Suprapubic skin (tissue), 4 donors: Measurements from ENCODE around the gene MAML2. TPM values are rescaled to one million over a fixed set of nuclear protein-coding genes. Genes with fewer than 3 reads are reported as not detected.

ENCODE experiments used
- DNase-seq, 2 donors: peaks; one replicate each; pipeline ENCODE4 v3.0.0-alpha.2; 2019; ENCODE audit warnings: low spot score in 2 of 2
- H3K27ac ChIP-seq: fragments of 200-600 bp; sonication (generic); one replicate; pipeline ENCODE4 v1.5.1; 2019
- H3K27me3 ChIP-seq: fragments of 200-600 bp; sonication (generic); one replicate; pipeline ENCODE4 v1.5.1; 2019
- H3K36me3 ChIP-seq: fragments of 200-600 bp; sonication (generic); one replicate; pipeline ENCODE4 v1.5.1; 2019
- H3K4me1 ChIP-seq: fragments of 200-600 bp; sonication (generic); one replicate; pipeline ENCODE4 v1.5.1; 2019
- H3K4me3 ChIP-seq: fragments of 200-600 bp; sonication (generic); one replicate; pipeline ENCODE4 v1.5.1; 2019; ENCODE audit warnings: mild to moderate bottlenecking
- H3K9me3 ChIP-seq: fragments of 200-600 bp; sonication (generic); one replicate; pipeline ENCODE4 v1.5.1; 2019
- EP300 ChIP-seq: sonication (generic); formaldehyde crosslinking; IDR thresholded peaks from one replicate; pipeline ENCODE4 v1.6.1; 2017; ENCODE audit warnings: antibody characterized with exemption
- POLR2A ChIP-seq, 2 donors: fragments of 450-650 bp; IDR thresholded peaks; one replicate each; pipeline ENCODE4 v1.6.1; 2017; ENCODE audit warnings: antibody characterized with exemption in 2 of 2, mild to moderate bottlenecking in 2 of 2, moderate library complexity in 2 of 2
- POLR2AphosphoS5 ChIP-seq, 3 donors: sonication (generic); formaldehyde crosslinking; IDR thresholded peaks; one replicate each; pipeline ENCODE4 v1.6.1; 2017; ENCODE audit warnings: antibody characterized with exemption in 3 of 3
- WGBS: methylation state at CpG from one replicate; pipeline ENCODE4 v1.1.5; 2018; 5-methylcytosine and 5-hydroxymethylcytosine counted together
- total RNA-seq, 4 donors: library from RNA; depleted of rRNA; stranded (reverse); fragments of >200 nt; gene quantifications; one replicate each; pipeline ENCODE4 v1.1.0, GENCODE V29; 2016
- TF ChIP-seq, protein P1 (sequence below), 2 donors: fragments of 200-600 bp in 1 of 2; fragments of 450-650 bp in 1 of 2; sonication (generic) in 1 of 2; IDR thresholded peaks; one replicate each; pipeline ENCODE4 v1.5.1; 2016 to 2019; ENCODE audit warnings: antibody characterized with exemption in 2 of 2, mild to moderate bottlenecking in 1 of 2, moderate library complexity in 1 of 2

Gene MAML2
- total RNA-seq, 4 donors from 2014 or later: 24.9 to 44.4 (median 30.9) TPM

DNA sequence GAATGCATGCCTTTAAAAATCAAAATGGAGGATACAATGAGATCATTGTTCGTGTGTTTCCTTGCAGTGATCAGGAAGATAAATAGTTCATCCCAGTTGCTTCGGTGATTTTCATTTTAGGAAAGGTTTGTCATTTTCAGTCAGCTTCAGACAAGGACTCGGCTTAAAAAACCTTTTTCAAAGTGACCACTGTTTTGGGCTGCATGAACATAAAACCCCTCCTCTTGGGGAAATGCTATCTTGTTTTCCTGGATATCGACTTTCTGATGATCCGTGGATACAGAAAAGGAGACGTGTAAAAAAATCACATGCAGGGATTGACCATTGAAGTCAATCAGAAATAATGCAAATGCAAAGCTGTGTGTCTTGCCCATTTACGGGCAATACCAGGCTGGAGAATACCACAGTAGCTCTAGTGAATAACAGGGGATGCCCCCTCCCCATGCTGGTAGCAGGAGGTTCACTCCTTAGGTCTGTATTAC lies 146.8 kb downstream of the MAML2 start:
- no peak overlapping the region for H3K4me3 ChIP-seq
- no peak for DNase-seq
- H3K27ac ChIP-seq: peak overlapping the region; percentile 64
- peaks cover 40% of the 10 kb centered on the region for H3K4me1 ChIP-seq
- WGBS: 81% methylated on average over 7 of the region's 7 CpGs
- H3K27me3 ChIP-seq: no peaks in the 10 kb centered on the region
- TF ChIP-seq POLR2AphosphoS5 (IDR thresholded peaks at IDR 0.05) (no peak), POLR2A (IDR thresholded peaks at IDR 0.05) (no peak), EP300 (no peak)
- TF ChIP-seq, protein P1, sequence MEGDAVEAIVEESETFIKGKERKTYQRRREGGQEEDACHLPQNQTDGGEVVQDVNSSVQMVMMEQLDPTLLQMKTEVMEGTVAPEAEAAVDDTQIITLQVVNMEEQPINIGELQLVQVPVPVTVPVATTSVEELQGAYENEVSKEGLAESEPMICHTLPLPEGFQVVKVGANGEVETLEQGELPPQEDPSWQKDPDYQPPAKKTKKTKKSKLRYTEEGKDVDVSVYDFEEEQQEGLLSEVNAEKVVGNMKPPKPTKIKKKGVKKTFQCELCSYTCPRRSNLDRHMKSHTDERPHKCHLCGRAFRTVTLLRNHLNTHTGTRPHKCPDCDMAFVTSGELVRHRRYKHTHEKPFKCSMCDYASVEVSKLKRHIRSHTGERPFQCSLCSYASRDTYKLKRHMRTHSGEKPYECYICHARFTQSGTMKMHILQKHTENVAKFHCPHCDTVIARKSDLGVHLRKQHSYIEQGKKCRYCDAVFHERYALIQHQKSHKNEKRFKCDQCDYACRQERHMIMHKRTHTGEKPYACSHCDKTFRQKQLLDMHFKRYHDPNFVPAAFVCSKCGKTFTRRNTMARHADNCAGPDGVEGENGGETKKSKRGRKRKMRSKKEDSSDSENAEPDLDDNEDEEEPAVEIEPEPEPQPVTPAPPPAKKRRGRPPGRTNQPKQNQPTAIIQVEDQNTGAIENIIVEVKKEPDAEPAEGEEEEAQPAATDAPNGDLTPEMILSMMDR (IDR thresholded peaks at IDR 0.05): no peak
- H3K36me3 ChIP-seq: no peaks in the 10 kb centered on the region
- H3K9me3 ChIP-seq: no peaks in the 10 kb centered on the region

DNA sequence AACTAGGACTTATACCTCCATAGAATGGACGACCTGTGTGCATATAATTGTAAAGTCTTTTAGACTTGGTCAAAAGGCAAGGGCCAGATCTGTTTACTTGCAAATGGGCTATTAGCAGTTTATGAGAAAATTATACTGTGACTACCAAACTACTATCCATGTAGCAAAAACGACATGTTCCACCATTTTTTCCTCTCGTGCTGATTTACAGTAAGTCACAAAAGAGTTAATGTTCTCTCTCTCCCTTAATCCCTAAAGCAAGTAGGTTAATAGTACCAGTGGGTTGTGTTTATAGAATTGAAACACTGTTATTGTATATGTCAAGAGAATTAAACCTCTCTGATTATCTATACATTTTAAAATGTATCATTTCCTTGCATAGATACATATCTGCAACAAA lies 147.3 kb downstream of the MAML2 start:
- no peaks in the 10 kb centered on the region for H3K9me3 ChIP-seq
- no peak for DNase-seq
- no peak overlapping the region for H3K27ac ChIP-seq
- WGBS: 87% methylated on average over 3 of the region's 3 CpGs
- TF ChIP-seq, protein P1 (IDR thresholded peaks at IDR 0.05): no peak
- TF ChIP-seq POLR2AphosphoS5 (IDR thresholded peaks at IDR 0.05) (no peak), POLR2A (IDR thresholded peaks at IDR 0.05) (no peak), EP300 (no peak)
- H3K4me3 ChIP-seq: no peak overlapping the region
- H3K4me1 ChIP-seq: peaks cover 40% of the 10 kb centered on the region
- H3K36me3 ChIP-seq: no peaks in the 10 kb centered on the region
- no peaks in the 10 kb centered on the region for H3K27me3 ChIP-seq

DNA sequence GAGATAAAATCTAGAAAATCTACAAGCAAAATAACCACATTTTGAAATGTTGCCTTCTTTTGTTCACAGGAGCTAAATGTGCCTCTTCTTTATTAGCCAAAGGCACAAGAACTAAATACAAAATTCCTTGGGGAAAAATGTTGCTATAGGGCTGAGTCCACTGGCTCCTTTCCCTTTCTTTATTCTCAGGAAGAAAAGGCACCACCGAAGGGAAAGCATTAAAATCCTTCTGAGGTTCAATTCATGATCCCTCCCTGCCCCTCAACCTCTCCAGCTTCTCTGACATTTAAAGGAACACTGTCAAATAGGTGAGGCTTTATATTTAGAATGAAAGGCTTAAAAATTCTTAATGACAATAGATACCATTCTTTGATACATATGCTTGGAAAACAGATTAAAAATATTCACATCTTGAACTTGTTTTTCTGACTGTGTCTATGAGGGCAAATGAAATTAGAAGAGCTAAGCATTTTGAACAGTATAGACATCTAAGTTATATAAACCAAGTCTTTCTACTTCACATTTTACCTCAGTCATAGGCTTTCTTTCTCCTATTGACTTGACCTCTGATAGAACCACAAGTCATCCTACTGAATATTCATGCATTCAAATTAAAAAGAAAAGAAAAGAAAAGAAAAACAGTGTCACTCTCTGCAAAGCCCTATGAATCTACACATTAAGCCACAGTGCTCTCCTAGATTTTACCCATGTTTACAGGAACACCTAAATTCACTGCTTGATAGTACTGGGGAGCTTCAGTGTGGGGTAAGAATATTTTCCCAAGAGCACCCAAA lies 148.2 kb downstream of the MAML2 start:
- Histone ChIP-seq H3K9me3 (no peaks in the 10 kb centered on the region), H3K27me3 (no peaks in the 10 kb centered on the region), H3K27ac (peak overlapping the region; percentile 63), H3K36me3 (no peaks in the 10 kb centered on the region), H3K4me1 (peaks cover 33% of the 10 kb centered on the region), H3K4me3 (no peak overlapping the region)
- DNase-seq: no peak
- no peak for TF ChIP-seq POLR2A (IDR thresholded peaks at IDR 0.05)
- TF ChIP-seq EP300: no peak
- no peak for TF ChIP-seq POLR2AphosphoS5 (IDR thresholded peaks at IDR 0.05)
- TF ChIP-seq, protein P1 (IDR thresholded peaks at IDR 0.05): no peak
- 9% methylated on average over 1 of the region's 1 CpG for WGBS

DNA sequence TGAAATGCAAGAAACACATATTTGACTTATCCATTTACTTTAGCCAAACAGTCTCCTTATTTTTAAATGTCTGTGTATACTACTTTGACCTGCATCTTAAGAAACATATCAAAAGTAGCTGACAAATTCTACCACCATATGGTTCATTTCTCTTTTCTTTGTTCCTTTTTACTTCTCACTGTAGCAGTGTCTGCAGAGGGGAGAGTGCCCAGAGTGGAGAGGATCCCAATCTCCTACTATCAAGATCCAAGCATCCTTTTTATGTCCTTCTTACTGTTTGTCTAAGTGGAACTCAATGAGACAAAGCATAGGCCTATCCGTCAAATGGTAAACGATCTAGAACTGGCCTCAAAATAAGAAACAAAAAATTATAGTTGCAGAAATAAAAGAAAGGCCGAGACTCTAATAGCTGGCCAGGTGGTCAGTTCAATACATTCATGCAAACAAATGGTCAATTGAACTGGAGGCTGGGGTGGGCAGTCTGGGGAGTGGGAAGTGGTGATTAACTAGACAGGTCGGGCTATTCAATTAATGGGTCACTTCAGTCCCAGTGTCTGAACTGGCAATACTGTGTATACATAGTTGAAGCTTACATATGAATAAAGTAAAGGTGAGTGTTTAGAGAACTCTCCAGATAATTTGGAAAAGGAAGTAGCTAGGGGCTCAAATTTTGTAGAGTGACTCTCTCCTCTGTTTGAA lies 149.1 kb downstream of the MAML2 start:
- no peaks in the 10 kb centered on the region for H3K9me3 ChIP-seq
- H3K36me3 ChIP-seq: no peaks in the 10 kb centered on the region
- peak overlapping the region; percentile 63 for H3K27ac ChIP-seq
- no peak for DNase-seq
- peaks cover 26% of the 10 kb centered on the region for H3K4me1 ChIP-seq
- no peaks in the 10 kb centered on the region for H3K27me3 ChIP-seq
- TF ChIP-seq POLR2A (IDR thresholded peaks at IDR 0.05): no peak
- no peak for TF ChIP-seq POLR2AphosphoS5 (IDR thresholded peaks at IDR 0.05)
- TF ChIP-seq, protein P1 (IDR thresholded peaks at IDR 0.05): no peak
- no peak for TF ChIP-seq EP300
- 88% methylated on average over 4 of the region's 4 CpGs for WGBS
- H3K4me3 ChIP-seq: no peak overlapping the region

DNA sequence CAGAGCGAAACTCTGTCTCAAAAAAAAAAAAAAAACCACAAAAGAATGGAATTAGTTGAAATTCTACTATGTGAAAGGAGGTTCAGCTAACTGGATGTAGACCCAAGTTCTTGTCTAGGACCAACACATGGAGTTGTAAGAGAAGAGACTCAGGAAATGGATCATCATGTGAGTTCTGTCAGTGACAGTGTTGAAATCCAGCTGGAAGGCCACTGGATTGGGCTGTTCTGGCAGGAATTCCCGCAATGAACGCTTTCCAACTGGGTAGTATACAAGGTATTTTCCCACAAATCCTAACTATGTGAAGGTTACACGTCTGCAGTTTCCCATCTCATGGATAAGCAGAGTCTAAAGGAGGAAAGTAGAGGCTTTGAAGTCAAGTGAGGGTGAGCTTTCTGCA lies 151.2 kb downstream of the MAML2 start:
- TF ChIP-seq, protein P1 (IDR thresholded peaks at IDR 0.05): no peak

More for the DNA sequence above, 151.2 kb downstream of the MAML2 start:
- Histone ChIP-seq H3K9me3 (no peaks in the 10 kb centered on the region), H3K36me3 (no peaks in the 10 kb centered on the region), H3K4me3 (no peak overlapping the region), H3K4me1 (peaks cover 43% of the 10 kb centered on the region), H3K27me3 (no peaks in the 10 kb centered on the region), H3K27ac (no peak overlapping the region)
- WGBS: 93% methylated on average over 4 of the region's 4 CpGs
- DNase-seq: no peak
